HEK293 (cell line): Measurements from ENCODE around the gene CDH7.

ENCODE experiments used
- CTCF ChIA-PET: fragments of 350-600 bp; formaldehyde crosslinking; extraction: SDS; loops from one replicate; lab custom pipeline; 2021; ENCODE audit warnings: antibody characterized with exemption; lab: Yijun Ruan, JAX
- POLR2A ChIA-PET: fragments of 300-600 bp; formaldehyde crosslinking; extraction: SDS; loops from one replicate; lab custom pipeline; 2020; ENCODE audit warnings: antibody characterized with exemption, inconsistent platforms; lab: Yijun Ruan, JAX
- H3K27ac ChIP-seq: fragments of 200-500 bp; sonication (Bioruptor generic); 2 replicates; pipeline ENCODE4 v1.5.1; 2014; ENCODE audit warnings: low read depth, low read length, control low read depth, inconsistent platforms; ENCODE audit errors: extremely low read depth
- H3K36me3 ChIP-seq, 2 experiments: fragments of 200-500 bp in 1 of 2; sonication (Bioruptor generic) in 1 of 2; 1 replicate in 1 of 2; 2 replicates in 1 of 2; pipeline ENCODE4 v1.5.1; 2014 to 2017; ENCODE audit warnings: inconsistent platforms in 2 of 2, low read length in 2 of 2; ENCODE audit not compliant: control insufficient read depth in 2 of 2, insufficient read depth in 1 of 2
- H3K4me1 ChIP-seq: fragments of 200-500 bp; sonication (Bioruptor generic); 2 replicates; pipeline ENCODE4 v1.5.1; 2014; ENCODE audit warnings: mild to moderate bottlenecking, low read length, inconsistent platforms; ENCODE audit not compliant: control insufficient read depth, insufficient read depth
- H3K4me3 ChIP-seq: 2 replicates; pipeline ENCODE4 v1.5.1; 2011; ENCODE audit warnings: low read depth, mild to moderate bottlenecking, control low read depth, low read length, moderate library complexity
- H3K9me3 ChIP-seq: fragments of 200-500 bp; sonication (Bioruptor generic); 2 replicates; pipeline ENCODE4 v1.5.1; 2014; ENCODE audit warnings: low read depth, low read length, inconsistent platforms; ENCODE audit not compliant: control insufficient read depth, insufficient read depth
- BCL11A ChIP-seq: fragments of 450-650 bp; formaldehyde crosslinking; IDR thresholded peaks from 2 replicates; pipeline ENCODE4 v1.5.1; 2016; ENCODE audit warnings: low read depth, missing biosample characterization, missing genetic modification characterization
- GLI2 ChIP-seq: fragments of 450-650 bp; formaldehyde crosslinking; IDR thresholded peaks from 2 replicates; pipeline ENCODE4; 2017; ENCODE audit warnings: missing biosample characterization, missing genetic modification characterization, low read depth, borderline replicate concordance
- HIC1 ChIP-seq: fragments of 450-650 bp; formaldehyde crosslinking; IDR thresholded peaks from 2 replicates; pipeline ENCODE4 v1.5.1; 2016; ENCODE audit warnings: missing biosample characterization, missing genetic modification characterization
- HOXA7 ChIP-seq: sonication (generic); formaldehyde crosslinking; IDR thresholded peaks from 2 replicates; pipeline ENCODE4 v1.8.1; 2022; ENCODE audit warnings: missing genetic modification reagents, borderline replicate concordance
- IKZF3 ChIP-seq: fragments of 450-650 bp; IDR thresholded peaks from 2 replicates; pipeline ENCODE4 v1.5.0; 2018; ENCODE audit warnings: missing biosample characterization, mild to moderate bottlenecking, missing genetic modification characterization, moderate library complexity
- KLF1 ChIP-seq: fragments of 450-650 bp; formaldehyde crosslinking; IDR thresholded peaks from 2 replicates; pipeline ENCODE4 v1.5.1; 2016; ENCODE audit warnings: missing biosample characterization, missing genetic modification characterization
- SALL2 ChIP-seq: fragments of 450-650 bp; formaldehyde crosslinking; IDR thresholded peaks from 2 replicates; pipeline ENCODE4 v1.5.0; 2017; ENCODE audit warnings: missing biosample characterization, mild to moderate bottlenecking, missing genetic modification characterization, borderline replicate concordance
- WT1 ChIP-seq: fragments of 450-650 bp; formaldehyde crosslinking; IDR thresholded peaks from 2 replicates; pipeline ENCODE4 v1.5.1; 2016; ENCODE audit warnings: missing biosample characterization, missing genetic modification characterization
- ZBTB26 ChIP-seq: fragments of 450-650 bp; formaldehyde crosslinking; optimal IDR thresholded peaks from 2 replicates; pipeline ENCODE3; 2016; ENCODE audit warnings: missing biosample characterization, mild to moderate bottlenecking, missing genetic modification characterization
- ZBTB8A ChIP-seq: fragments of 450-650 bp; formaldehyde crosslinking; IDR thresholded peaks from 2 replicates; pipeline ENCODE4 v1.5.1; 2016; ENCODE audit warnings: missing biosample characterization, missing genetic modification characterization
- ZFP37 ChIP-seq: fragments of 450-650 bp; formaldehyde crosslinking; IDR thresholded peaks from 2 replicates; pipeline ENCODE4 v1.5.1; 2016; ENCODE audit warnings: missing biosample characterization, missing genetic modification characterization
- ZNF155 ChIP-seq: fragments of 450-650 bp; formaldehyde crosslinking; IDR thresholded peaks from 2 replicates; pipeline ENCODE4 v1.5.1; 2016; ENCODE audit warnings: missing biosample characterization, missing genetic modification characterization
- ZNF174 ChIP-seq: fragments of 450-650 bp; formaldehyde crosslinking; IDR thresholded peaks from 2 replicates; pipeline ENCODE4 v1.5.0; 2017; ENCODE audit warnings: missing biosample characterization, mild to moderate bottlenecking, missing genetic modification characterization
- ZNF184 ChIP-seq: fragments of 450-650 bp; IDR thresholded peaks from 2 replicates; pipeline ENCODE4 v1.5.1; 2018; ENCODE audit warnings: missing biosample characterization, mild to moderate bottlenecking, missing genetic modification characterization
- ZNF211 ChIP-seq: fragments of 450-650 bp; formaldehyde crosslinking; IDR thresholded peaks from 2 replicates; pipeline ENCODE4 v1.5.1; 2016; ENCODE audit warnings: low read depth, missing biosample characterization, missing genetic modification characterization
- ZNF24 ChIP-seq: fragments of 450-650 bp; formaldehyde crosslinking; IDR thresholded peaks from 2 replicates; pipeline ENCODE4 v1.5.1; 2016; ENCODE audit warnings: missing biosample characterization, missing genetic modification characterization
- ZNF311 ChIP-seq: fragments of 450-650 bp; formaldehyde crosslinking; IDR thresholded peaks from 2 replicates; pipeline ENCODE4 v1.5.1; 2017; ENCODE audit warnings: missing biosample characterization, missing genetic modification characterization, borderline replicate concordance
- ZNF514 ChIP-seq: fragments of 450-650 bp; formaldehyde crosslinking; IDR thresholded peaks from 2 replicates; pipeline ENCODE4 v1.5.1; 2016; ENCODE audit warnings: missing biosample characterization, missing genetic modification characterization
- ZNF521 ChIP-seq: fragments of 450-650 bp; formaldehyde crosslinking; IDR thresholded peaks from 2 replicates; pipeline ENCODE4 v1.5.1; 2017; ENCODE audit warnings: missing biosample characterization, mild to moderate bottlenecking, missing genetic modification characterization
- ZNF548 ChIP-seq: fragments of 450-650 bp; formaldehyde crosslinking; IDR thresholded peaks from 2 replicates; pipeline ENCODE4 v1.5.1; 2016; ENCODE audit warnings: missing biosample characterization, missing genetic modification characterization
- ZNF555 ChIP-seq: fragments of 450-650 bp; formaldehyde crosslinking; conservative IDR thresholded peaks from 2 replicates; pipeline ENCODE4 v1.5.1; 2017; ENCODE audit warnings: missing biosample characterization, mild to moderate bottlenecking, missing genetic modification characterization, inconsistent platforms
- ZNF707 ChIP-seq: fragments of 450-650 bp; formaldehyde crosslinking; IDR thresholded peaks from 2 replicates; pipeline ENCODE4 v1.5.1; 2016; ENCODE audit warnings: missing biosample characterization, missing genetic modification characterization
- ZNF76 ChIP-seq: fragments of 450-650 bp; formaldehyde crosslinking; IDR thresholded peaks from 2 replicates; pipeline ENCODE4; 2016; ENCODE audit warnings: low read depth, missing biosample characterization, missing genetic modification characterization, borderline replicate concordance
- TF ChIP-seq, protein P1 (sequence below): fragments of 450-650 bp; formaldehyde crosslinking; conservative IDR thresholded peaks from 2 replicates; pipeline ENCODE4 v1.5.1; 2016; ENCODE audit warnings: low read depth, missing biosample characterization, missing genetic modification characterization
- TF ChIP-seq, protein P2 (sequence below): fragments of 450-650 bp; formaldehyde crosslinking; IDR thresholded peaks from 2 replicates; pipeline ENCODE4 v1.5.1; 2017; ENCODE audit warnings: missing biosample characterization, missing genetic modification characterization

The CDH7 gene

GRCh38 chr18:65704046-65704445 is 46.8 kb upstream of the CDH7 start:
- ChIA-PET CTCF (interaction anchor here (0.5 to 1.1 kb wide), 3 partner anchors 27 to 781 kb away, joined by 3 to 4 read pairs (median 3); no protein-coding TSS in a partner anchor), POLR2A (no interaction called here)
- no peak overlapping the region for H3K4me3 ChIP-seq
- no peaks in the 10 kb centered on the region for H3K36me3 ChIP-seq
- no peak for TF ChIP-seq ZNF707 (tag by site-specific recombination)
- TF ChIP-seq ZNF555 (tag by site-specific recombination): no peak
- no peak for TF ChIP-seq ZNF211
- no peak for TF ChIP-seq ZNF155
- no peak for TF ChIP-seq KLF1
- TF ChIP-seq BCL11A: no peak
- no peak for TF ChIP-seq HOXA7 (CRISPR knock-in tag)
- TF ChIP-seq, protein P1, sequence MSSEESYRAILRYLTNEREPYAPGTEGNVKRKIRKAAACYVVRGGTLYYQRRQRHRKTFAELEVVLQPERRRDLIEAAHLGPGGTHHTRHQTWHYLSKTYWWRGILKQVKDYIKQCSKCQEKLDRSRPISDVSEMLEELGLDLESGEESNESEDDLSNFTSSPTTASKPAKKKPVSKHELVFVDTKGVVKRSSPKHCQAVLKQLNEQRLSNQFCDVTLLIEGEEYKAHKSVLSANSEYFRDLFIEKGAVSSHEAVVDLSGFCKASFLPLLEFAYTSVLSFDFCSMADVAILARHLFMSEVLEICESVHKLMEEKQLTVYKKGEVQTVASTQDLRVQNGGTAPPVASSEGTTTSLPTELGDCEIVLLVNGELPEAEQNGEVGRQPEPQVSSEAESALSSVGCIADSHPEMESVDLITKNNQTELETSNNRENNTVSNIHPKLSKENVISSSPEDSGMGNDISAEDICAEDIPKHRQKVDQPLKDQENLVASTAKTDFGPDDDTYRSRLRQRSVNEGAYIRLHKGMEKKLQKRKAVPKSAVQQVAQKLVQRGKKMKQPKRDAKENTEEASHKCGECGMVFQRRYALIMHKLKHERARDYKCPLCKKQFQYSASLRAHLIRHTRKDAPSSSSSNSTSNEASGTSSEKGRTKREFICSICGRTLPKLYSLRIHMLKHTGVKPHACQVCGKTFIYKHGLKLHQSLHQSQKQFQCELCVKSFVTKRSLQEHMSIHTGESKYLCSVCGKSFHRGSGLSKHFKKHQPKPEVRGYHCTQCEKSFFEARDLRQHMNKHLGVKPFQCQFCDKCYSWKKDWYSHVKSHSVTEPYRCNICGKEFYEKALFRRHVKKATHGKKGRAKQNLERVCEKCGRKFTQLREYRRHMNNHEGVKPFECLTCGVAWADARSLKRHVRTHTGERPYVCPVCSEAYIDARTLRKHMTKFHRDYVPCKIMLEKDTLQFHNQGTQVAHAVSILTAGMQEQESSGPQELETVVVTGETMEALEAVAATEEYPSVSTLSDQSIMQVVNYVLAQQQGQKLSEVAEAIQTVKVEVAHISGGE: no peak
- no peak for TF ChIP-seq ZNF184 (tag by site-specific recombination)
- no peak for TF ChIP-seq WT1 (tag by site-specific recombination)
- TF ChIP-seq ZNF76 (tag by site-specific recombination): no peak
- TF ChIP-seq GLI2: no peak
- TF ChIP-seq ZNF24 (tag by site-specific recombination): no peak
- no peak for TF ChIP-seq ZNF521 (tag by site-specific recombination)
- no peak for TF ChIP-seq ZBTB8A
- no peak for TF ChIP-seq IKZF3 (tag by site-specific recombination)
- no peak overlapping the region for H3K27ac ChIP-seq
- H3K4me1 ChIP-seq: no peaks in the 10 kb centered on the region
- no peaks in the 10 kb centered on the region for H3K9me3 ChIP-seq

DNA sequence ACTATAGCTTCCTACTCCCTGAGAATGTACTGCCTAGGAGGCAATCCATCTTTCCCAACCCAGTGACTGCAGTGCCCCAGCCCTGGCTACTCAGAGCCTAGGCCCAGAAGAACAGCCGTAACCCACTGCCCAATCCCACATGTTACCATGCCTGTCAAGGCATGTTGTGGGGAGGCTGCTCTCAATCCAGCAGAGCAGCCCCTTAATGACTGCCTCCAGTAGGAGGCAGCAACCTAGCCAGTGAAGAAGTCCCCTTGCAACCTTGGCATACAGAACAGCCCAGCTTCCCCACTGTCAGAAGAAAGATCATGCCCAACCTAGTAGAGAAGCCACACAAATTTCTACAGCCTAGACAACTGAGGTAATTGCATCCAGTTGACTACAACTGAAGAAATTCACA is 44.2 kb upstream of the CDH7 start:
- POLR2A ChIA-PET: no interaction called here
- Histone ChIP-seq H3K4me3 (no peak overlapping the region), H3K4me1 (no peaks in the 10 kb centered on the region), H3K9me3 (no peaks in the 10 kb centered on the region), H3K27ac (no peak overlapping the region), H3K36me3 (no peaks in the 10 kb centered on the region)
- CTCF ChIA-PET: interaction anchor here (0.6 kb wide), 2 partner anchors 244 to 362 kb away, joined by 3 read pairs; no protein-coding TSS in a partner anchor
- TF ChIP-seq, protein P2, sequence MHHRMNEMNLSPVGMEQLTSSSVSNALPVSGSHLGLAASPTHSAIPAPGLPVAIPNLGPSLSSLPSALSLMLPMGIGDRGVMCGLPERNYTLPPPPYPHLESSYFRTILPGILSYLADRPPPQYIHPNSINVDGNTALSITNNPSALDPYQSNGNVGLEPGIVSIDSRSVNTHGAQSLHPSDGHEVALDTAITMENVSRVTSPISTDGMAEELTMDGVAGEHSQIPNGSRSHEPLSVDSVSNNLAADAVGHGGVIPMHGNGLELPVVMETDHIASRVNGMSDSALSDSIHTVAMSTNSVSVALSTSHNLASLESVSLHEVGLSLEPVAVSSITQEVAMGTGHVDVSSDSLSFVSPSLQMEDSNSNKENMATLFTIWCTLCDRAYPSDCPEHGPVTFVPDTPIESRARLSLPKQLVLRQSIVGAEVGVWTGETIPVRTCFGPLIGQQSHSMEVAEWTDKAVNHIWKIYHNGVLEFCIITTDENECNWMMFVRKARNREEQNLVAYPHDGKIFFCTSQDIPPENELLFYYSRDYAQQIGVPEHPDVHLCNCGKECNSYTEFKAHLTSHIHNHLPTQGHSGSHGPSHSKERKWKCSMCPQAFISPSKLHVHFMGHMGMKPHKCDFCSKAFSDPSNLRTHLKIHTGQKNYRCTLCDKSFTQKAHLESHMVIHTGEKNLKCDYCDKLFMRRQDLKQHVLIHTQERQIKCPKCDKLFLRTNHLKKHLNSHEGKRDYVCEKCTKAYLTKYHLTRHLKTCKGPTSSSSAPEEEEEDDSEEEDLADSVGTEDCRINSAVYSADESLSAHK: no peak
- TF ChIP-seq ZFP37 (tag by site-specific recombination) (no peak), ZNF514 (tag by site-specific recombination) (no peak), ZBTB26 (tag by site-specific recombination) (no peak), ZNF548 (tag by site-specific recombination) (no peak), ZNF174 (tag by site-specific recombination) (no peak), HIC1 (tag by site-specific recombination) (no peak), ZNF311 (tag by site-specific recombination) (no peak), SALL2 (tag by site-specific recombination) (no peak)
- TF ChIP-seq, protein P1: no peak
